Testis (tissue), 2 donors: ENCODE measurements around the gene COX4I2.

Experiments used
- CTCF ChIP-seq, 3 experiments: fragments of 450-650 bp in 2 of 3; fragments of 200-600 bp in 1 of 3; sonication (generic) in 1 of 3; IDR thresholded peaks; one replicate each; pipeline ENCODE4 v1.5.1; 2016 to 2019; ENCODE audit warnings: antibody characterized with exemption in 3 of 3, mild to moderate bottlenecking in 2 of 3, moderate library complexity in 1 of 3
- POLR2A ChIP-seq: fragments of 450-650 bp; IDR thresholded peaks from one replicate; pipeline ENCODE4 v1.6.1; 2017; ENCODE audit warnings: antibody characterized with exemption, mild to moderate bottlenecking, moderate library complexity

- no peak for TF ChIP-seq CTCF (IDR thresholded peaks at IDR 0.05)
- TF ChIP-seq POLR2A = no peak
Observed at GRCh38 chr20:31681128-31681727, 43.5 kb downstream of the COX4I2 start.
